Caco-2 (cell line): ENCODE measurements around the gene RASSF3. TPM values are rescaled to one million over a fixed set of nuclear protein-coding genes. Genes with fewer than 3 reads are reported as not detected.

Source experiments
- BruUV-seq: library from RNA; stranded (reverse); fragments of 400-500 nt; replicated peaks from 2 replicates; lab custom pipeline; 2021; lab: Mats Ljungman, UMichigan
- CTCF ChIA-PET: fragments of 300-600 bp; sonication (Branson Sonifier 250); formaldehyde crosslinking; loops from one replicate; lab custom pipeline; 2022; ENCODE audit warnings: antibody characterized with exemption; lab: Charles Lee
- POLR2A ChIA-PET: fragments of 300-600 bp; sonication (Branson Sonifier 250); formaldehyde crosslinking; loops from one replicate; lab custom pipeline; 2022; ENCODE audit warnings: antibody characterized with exemption; lab: Charles Lee
- DNase-seq, 2 experiments: peaks; one replicate each; pipeline versions ENCODE4 v3.0.0 to v3.0.0-alpha.2; 2020 to 2022
- H3K27me3 ChIP-seq: replicated peaks from 2 replicates; pipeline ENCODE4 v1.6.0; 2011; ENCODE audit warnings: low read length; ENCODE audit not compliant: control insufficient read depth, insufficient read depth
- H3K36me3 ChIP-seq: 2 replicates; pipeline ENCODE4 v1.5.1; 2011; ENCODE audit warnings: low read length; ENCODE audit not compliant: control insufficient read depth, insufficient read depth
- H3K4me1 ChIP-seq: fragments of 250-450 bp; sonication (Bioruptor Pico); 2 replicates; pipeline ENCODE4 v1.5.1; 2020; ENCODE audit warnings: mild to moderate bottlenecking
- H3K4me3 ChIP-seq: 2 replicates; pipeline ENCODE4 v1.5.1; 2011; ENCODE audit warnings: low read depth, mild to moderate bottlenecking, control low read depth, low read length
- H3K9me3 ChIP-seq: fragments of 250-450 bp; sonication (Bioruptor Pico); 2 replicates; pipeline ENCODE4 v1.5.1; 2020; ENCODE audit warnings: mild to moderate bottlenecking, moderate library complexity
- H3K27ac Mint-ChIP-seq: one replicate; pipeline ENCODE4 v1.8.0; 2022; ENCODE audit warnings: mixed read lengths; ENCODE audit not compliant: unreplicated experiment
- H3K27me3 Mint-ChIP-seq: one replicate; pipeline ENCODE4 v1.8.0; 2022; ENCODE audit warnings: mixed read lengths; ENCODE audit not compliant: insufficient read depth, unreplicated experiment
- H3K36me3 Mint-ChIP-seq: one replicate; pipeline ENCODE4 v1.8.0; 2022; ENCODE audit warnings: mild to moderate bottlenecking, mixed read lengths; ENCODE audit not compliant: insufficient read depth, unreplicated experiment
- H3K4me1 Mint-ChIP-seq: one replicate; pipeline ENCODE4 v1.8.0; 2022; ENCODE audit warnings: low read depth, mixed read lengths; ENCODE audit not compliant: unreplicated experiment
- H3K4me3 Mint-ChIP-seq: one replicate; pipeline ENCODE4 v1.8.0; 2022; ENCODE audit warnings: mild to moderate bottlenecking, moderate library complexity, mixed read lengths; ENCODE audit not compliant: unreplicated experiment
- H3K9me3 Mint-ChIP-seq: one replicate; pipeline ENCODE4 v1.8.0; 2022; ENCODE audit warnings: mixed read lengths; ENCODE audit not compliant: unreplicated experiment
- intact Hi-C: fragments of 100-400 bp; cut with micrococcal nuclease; formaldehyde crosslinking; loops from one replicate; pipeline ENCODE4 v1.10.0; 2022; ENCODE audit not compliant: unreplicated experiment
- total RNA-seq: library from RNA; stranded (reverse); gene quantifications from 2 replicates; pipeline ENCODE4 v1.2.3, GENCODE V29; 2022
- TF ChIP-seq, protein P1 (sequence below), 2 experiments: fragments of 200-600 bp in 1 of 2; IDR thresholded peaks; 1 replicate in 1 of 2; 2 replicates in 1 of 2; pipeline versions ENCODE4 v1.5.1 to v1.8.0; 2011 to 2022; ENCODE audit warnings: antibody characterized with exemption in 1 of 2, control low read depth in 1 of 2, inconsistent platforms in 1 of 2, low read depth in 1 of 2, low read length in 1 of 2, mild to moderate bottlenecking in 1 of 2, moderate library complexity in 1 of 2; ENCODE audit not compliant: insufficient read depth in 1 of 2, severe bottlenecking in 1 of 2, unreplicated experiment in 1 of 2

RASSF3 gene
- total RNA-seq, 1 experiment from 2014 or later = 25.7 TPM

DNA sequence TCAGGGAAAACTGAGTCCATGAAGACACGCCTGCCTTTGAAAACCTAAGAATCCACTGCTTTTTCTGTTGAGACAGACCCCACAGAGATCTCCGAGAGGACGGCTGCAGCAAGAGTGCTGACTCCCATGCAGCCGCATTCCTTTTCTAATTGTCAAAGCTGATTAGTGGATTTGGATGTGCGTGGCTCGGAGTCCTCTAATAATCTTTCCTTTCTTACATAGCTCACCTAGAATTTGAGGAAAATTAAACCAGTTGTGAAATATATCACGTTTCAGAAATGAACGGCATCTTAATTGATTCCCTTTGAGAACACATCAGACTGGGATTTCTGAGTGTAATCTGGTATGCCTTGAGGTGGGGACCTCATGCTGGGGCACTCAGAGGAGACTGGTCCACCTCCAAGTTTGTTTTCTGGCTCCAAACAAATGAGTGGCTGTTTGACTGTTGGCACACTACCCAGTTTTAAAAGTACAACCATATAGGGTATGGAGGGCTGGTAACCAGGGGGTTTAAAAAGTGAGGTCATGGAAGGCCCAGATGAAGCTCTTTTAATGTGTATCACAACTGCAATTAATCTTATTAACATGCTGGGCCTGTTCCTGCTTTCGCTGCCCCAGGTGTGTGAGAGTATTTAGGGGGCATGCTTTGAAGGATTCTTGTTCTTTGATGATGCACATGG, 63.3 kb downstream of the RASSF3 start:
- CTCF ChIA-PET = no interaction called here
- Histone ChIP-seq H3K4me3 (no peak overlapping the region), H3K27me3 (no peaks in the 10 kb centered on the region), H3K9me3 (no peaks in the 10 kb centered on the region), H3K4me1 (peaks cover 58% of the 10 kb centered on the region), H3K36me3 (no peaks in the 10 kb centered on the region)
- peaks cover 33% of the 10 kb centered on the region for H3K4me1 Mint-ChIP-seq
- intact Hi-C loops = no loop called here
- H3K4me3 Mint-ChIP-seq = no peak overlapping the region
- H3K27ac Mint-ChIP-seq = no peak overlapping the region
- BruUV-seq = no TSS peak
- no peaks in the 10 kb centered on the region for H3K36me3 Mint-ChIP-seq
- H3K9me3 Mint-ChIP-seq = no peaks in the 10 kb centered on the region
- DNase-seq = no peak
- POLR2A ChIA-PET = no interaction called here
- H3K27me3 Mint-ChIP-seq = no peaks in the 10 kb centered on the region
- TF ChIP-seq, protein P1, sequence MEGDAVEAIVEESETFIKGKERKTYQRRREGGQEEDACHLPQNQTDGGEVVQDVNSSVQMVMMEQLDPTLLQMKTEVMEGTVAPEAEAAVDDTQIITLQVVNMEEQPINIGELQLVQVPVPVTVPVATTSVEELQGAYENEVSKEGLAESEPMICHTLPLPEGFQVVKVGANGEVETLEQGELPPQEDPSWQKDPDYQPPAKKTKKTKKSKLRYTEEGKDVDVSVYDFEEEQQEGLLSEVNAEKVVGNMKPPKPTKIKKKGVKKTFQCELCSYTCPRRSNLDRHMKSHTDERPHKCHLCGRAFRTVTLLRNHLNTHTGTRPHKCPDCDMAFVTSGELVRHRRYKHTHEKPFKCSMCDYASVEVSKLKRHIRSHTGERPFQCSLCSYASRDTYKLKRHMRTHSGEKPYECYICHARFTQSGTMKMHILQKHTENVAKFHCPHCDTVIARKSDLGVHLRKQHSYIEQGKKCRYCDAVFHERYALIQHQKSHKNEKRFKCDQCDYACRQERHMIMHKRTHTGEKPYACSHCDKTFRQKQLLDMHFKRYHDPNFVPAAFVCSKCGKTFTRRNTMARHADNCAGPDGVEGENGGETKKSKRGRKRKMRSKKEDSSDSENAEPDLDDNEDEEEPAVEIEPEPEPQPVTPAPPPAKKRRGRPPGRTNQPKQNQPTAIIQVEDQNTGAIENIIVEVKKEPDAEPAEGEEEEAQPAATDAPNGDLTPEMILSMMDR (IDR thresholded peaks at IDR 0.05; ENCODE audit: insufficient read depth in 1 of 2, low read depth in 1 of 2, low read length in 1 of 2, severe bottlenecking in 1 of 2, unreplicated experiment in 1 of 2) = no peak

DNA sequence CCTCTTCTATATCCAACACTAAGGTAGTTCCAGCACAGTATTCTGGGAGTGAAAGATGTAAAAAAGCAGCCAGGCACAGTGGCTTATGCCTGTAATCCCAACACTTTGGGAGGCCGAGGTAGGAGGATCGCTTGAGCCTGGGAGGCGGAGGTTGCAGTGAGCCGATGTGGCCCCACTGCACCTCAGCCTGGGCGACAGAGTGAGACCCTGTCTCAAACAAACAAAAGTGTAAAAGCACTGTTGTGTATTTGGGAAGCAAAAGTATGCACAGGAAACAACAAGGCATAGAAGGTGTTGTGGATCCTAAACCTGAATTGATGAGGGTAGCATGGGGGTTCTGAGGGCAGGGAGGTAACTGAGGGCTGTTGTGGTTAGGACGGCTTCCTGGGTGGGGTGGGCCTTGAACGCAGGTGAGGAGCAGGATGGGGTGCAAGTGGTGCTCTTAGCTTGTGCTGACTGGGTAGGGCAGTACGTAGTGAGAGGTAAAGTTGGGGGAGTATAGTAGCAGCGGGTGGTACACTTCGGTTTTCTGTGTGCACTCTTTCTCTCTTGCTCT, 64.2 kb downstream of the RASSF3 start:
- Histone ChIP-seq H3K4me1 (peaks cover 55% of the 10 kb centered on the region), H3K36me3 (no peaks in the 10 kb centered on the region), H3K9me3 (no peaks in the 10 kb centered on the region), H3K4me3 (no peak overlapping the region), H3K27me3 (no peaks in the 10 kb centered on the region)
- no TSS peak for BruUV-seq
- Mint-ChIP-seq H3K27ac (peak overlapping the region; percentile 48), H3K4me1 (peaks cover 25% of the 10 kb centered on the region), H3K36me3 (no peaks in the 10 kb centered on the region), H3K4me3 (no peak overlapping the region), H3K9me3 (no peaks in the 10 kb centered on the region), H3K27me3 (no peaks in the 10 kb centered on the region)
- ChIA-PET POLR2A (no interaction called here), CTCF (no interaction called here)
- intact Hi-C loops = no loop called here
- DNase-seq = no peak
- TF ChIP-seq, protein P1 (IDR thresholded peaks at IDR 0.05; ENCODE audit: insufficient read depth in 1 of 2, low read depth in 1 of 2, low read length in 1 of 2, severe bottlenecking in 1 of 2, unreplicated experiment in 1 of 2) = no peak

DNA sequence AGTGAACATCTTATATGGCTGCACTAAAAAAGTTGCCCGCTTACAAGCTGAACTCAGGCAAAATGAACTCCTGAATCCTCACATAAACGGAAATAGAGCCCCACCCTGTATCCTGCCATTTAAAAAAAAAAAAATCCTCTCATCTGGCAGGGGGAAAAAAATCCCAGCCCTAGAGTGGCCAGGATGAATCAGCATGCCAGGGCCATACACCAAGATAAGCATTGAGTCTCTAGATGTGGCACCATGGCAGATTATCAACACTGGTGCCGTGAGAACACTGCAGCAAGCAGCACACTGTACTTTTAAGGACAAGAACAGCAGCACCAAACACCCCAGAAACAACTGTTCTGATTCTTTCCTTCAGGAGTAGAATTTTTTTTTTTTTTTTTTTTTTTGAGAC, 65.5 kb downstream of the RASSF3 start:
- H3K4me1 ChIP-seq = peaks cover 57% of the 10 kb centered on the region
- no peaks in the 10 kb centered on the region for H3K9me3 Mint-ChIP-seq
- H3K36me3 Mint-ChIP-seq = no peaks in the 10 kb centered on the region
- POLR2A ChIA-PET = no interaction called here
- H3K27me3 ChIP-seq = no peaks in the 10 kb centered on the region
- TF ChIP-seq, protein P1 (IDR thresholded peaks at IDR 0.05; ENCODE audit: insufficient read depth in 1 of 2, low read depth in 1 of 2, low read length in 1 of 2, severe bottlenecking in 1 of 2, unreplicated experiment in 1 of 2) = no peak
- CTCF ChIA-PET = interaction anchor here (0.5 kb wide), 1 partner anchor 56 kb away, joined by 8 read pairs; no protein-coding TSS in a partner anchor
- no peak overlapping the region for H3K27ac Mint-ChIP-seq
- intact Hi-C loops = no loop called here
- H3K27me3 Mint-ChIP-seq = no peaks in the 10 kb centered on the region
- no peak for DNase-seq
- H3K9me3 ChIP-seq = no peaks in the 10 kb centered on the region
- H3K4me3 Mint-ChIP-seq = no peak overlapping the region
- no peaks in the 10 kb centered on the region for H3K36me3 ChIP-seq
- peaks cover 25% of the 10 kb centered on the region for H3K4me1 Mint-ChIP-seq
- no peak overlapping the region for H3K4me3 ChIP-seq
- no TSS peak for BruUV-seq
